ENCODE measurements around the gene PNLDC1. TPM values are rescaled to one million over a fixed set of nuclear protein-coding genes. Genes with fewer than 3 reads are reported as not detected.
"Not testable (repeated sequence)": the region's sequence is repeated elsewhere in the genome, so short reads cannot be mapped to it uniquely, and the experiment has no call there.

Gene PNLDC1
- total RNA-seq, 1 donor from 2014 or later: not detected

DNA sequence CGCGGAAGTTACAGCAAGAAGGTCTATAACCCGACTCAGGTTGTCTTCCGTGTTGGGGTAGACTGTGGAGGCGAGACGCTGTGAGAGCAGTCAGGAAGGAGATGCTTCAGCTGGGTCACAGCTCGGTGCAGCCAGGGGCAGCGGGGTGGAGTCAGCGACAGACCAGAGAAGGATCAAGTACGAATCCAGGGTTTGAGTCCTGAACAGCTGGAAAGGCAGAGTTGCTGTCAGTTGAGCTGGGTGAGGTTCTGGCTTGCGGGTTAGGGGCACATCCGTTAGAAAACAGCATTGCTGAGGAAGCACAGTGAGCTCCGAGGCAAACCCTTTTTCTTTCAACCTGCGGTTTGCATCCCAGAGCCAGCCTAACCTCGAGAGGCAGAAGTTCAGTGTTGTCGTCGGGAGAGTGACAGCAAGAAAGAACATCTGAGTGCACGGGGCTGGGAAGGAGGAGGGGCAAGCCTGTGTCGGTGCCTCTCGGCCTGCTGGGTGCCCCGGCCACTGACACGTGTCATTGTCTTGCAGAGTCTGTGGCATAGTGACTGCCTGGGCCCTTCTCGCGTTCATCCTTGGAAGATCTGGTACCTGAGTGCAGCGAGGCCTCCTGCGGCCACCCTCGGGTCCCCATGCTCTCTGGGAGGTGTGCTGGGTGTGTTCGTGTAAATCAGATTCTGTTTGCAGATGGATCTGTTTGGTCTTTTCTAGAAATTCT lies 20.0 kb downstream of the PNLDC1 start:
- Histone ChIP-seq H3K4me3 (ENCODE audit: low read depth, low read length) (no peak overlapping the region), H3K36me3 (ENCODE audit: control insufficient read depth, insufficient read depth, low read length) (no peaks in the 10 kb centered on the region), H3K27me3 (ENCODE audit: control insufficient read depth, insufficient read depth, low read length) (peaks cover 7% of the 10 kb centered on the region)
- TF ChIP-seq, protein P1, sequence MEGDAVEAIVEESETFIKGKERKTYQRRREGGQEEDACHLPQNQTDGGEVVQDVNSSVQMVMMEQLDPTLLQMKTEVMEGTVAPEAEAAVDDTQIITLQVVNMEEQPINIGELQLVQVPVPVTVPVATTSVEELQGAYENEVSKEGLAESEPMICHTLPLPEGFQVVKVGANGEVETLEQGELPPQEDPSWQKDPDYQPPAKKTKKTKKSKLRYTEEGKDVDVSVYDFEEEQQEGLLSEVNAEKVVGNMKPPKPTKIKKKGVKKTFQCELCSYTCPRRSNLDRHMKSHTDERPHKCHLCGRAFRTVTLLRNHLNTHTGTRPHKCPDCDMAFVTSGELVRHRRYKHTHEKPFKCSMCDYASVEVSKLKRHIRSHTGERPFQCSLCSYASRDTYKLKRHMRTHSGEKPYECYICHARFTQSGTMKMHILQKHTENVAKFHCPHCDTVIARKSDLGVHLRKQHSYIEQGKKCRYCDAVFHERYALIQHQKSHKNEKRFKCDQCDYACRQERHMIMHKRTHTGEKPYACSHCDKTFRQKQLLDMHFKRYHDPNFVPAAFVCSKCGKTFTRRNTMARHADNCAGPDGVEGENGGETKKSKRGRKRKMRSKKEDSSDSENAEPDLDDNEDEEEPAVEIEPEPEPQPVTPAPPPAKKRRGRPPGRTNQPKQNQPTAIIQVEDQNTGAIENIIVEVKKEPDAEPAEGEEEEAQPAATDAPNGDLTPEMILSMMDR (IDR thresholded peaks at IDR 0.05; ENCODE audit: insufficient read depth, low read length, poor library complexity, severe bottlenecking): no peak
- DNase-seq (ENCODE audit: low read depth): no peak

- no peak for DNase-seq (ENCODE audit: low read depth)
- Histone ChIP-seq H3K36me3 (ENCODE audit: control insufficient read depth, insufficient read depth, low read length) (no peaks in the 10 kb centered on the region), H3K4me3 (ENCODE audit: low read depth, low read length) (no peak overlapping the region), H3K27me3 (ENCODE audit: control insufficient read depth, insufficient read depth, low read length) (peaks cover 7% of the 10 kb centered on the region)
- TF ChIP-seq, protein P1 (IDR thresholded peaks at IDR 0.05; ENCODE audit: insufficient read depth, low read length, poor library complexity, severe bottlenecking): no peak
Measured at GRCh38 chr6:159821122-159821521, 21.0 kb downstream of the PNLDC1 start.

DNA sequence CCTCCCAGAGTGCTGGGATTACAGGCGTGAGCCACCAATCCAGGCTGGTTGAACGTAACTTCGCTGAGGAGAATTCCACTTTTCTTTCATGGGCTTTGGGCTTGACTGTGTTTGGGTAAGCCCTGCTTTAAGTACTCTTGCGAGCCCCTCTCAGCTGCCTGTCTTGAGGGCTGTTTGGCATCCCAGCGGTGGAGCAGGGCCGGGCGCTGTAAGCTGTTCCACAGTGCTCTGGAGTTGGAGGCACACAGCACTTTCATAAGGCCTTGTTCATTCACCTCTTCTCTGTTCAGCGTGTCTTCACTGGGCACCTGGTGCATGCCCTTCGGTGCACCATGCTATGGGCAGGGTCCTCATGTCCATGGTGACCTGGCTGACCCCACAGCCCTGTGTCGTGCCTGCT lies 21.6 kb downstream of the PNLDC1 start:
- Histone ChIP-seq H3K36me3 (ENCODE audit: control insufficient read depth, insufficient read depth, low read length) (no peaks in the 10 kb centered on the region), H3K4me3 (ENCODE audit: low read depth, low read length) (no peak overlapping the region)
- no peak for DNase-seq (ENCODE audit: low read depth)

DNA sequence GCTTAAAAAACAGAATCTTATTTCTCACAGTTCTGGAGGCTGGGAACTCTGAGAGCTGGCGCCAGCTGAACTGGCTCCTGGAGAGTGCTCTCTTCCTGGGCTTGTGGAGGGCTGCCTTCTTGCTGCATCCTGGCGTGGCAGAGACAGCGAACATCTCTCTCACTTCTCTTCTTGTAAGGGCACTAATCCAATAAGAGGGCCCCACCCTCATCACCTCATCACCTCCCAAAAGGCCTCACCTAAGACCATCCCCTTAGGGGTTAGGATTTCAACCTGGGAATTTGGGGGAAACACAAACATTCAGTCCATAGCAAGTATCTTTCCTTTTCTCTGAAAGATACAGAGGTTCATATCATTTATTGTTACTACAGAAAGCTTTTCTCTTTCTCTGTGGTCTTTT lies 23.9 kb downstream of the PNLDC1 start:
- Histone ChIP-seq H3K4me3 (ENCODE audit: low read depth, low read length) (no peak overlapping the region), H3K27me3 (ENCODE audit: control insufficient read depth, insufficient read depth, low read length) (peaks cover 7% of the 10 kb centered on the region), H3K36me3 (ENCODE audit: control insufficient read depth, insufficient read depth, low read length) (no peaks in the 10 kb centered on the region)
- TF ChIP-seq, protein P1 (IDR thresholded peaks at IDR 0.05; ENCODE audit: insufficient read depth, low read length, poor library complexity, severe bottlenecking): no peak
- no peak for DNase-seq (ENCODE audit: low read depth)

More for the DNA sequence above, 21.6 kb downstream of the PNLDC1 start:
- peaks cover 7% of the 10 kb centered on the region for H3K27me3 ChIP-seq (ENCODE audit: control insufficient read depth, insufficient read depth, low read length)
- TF ChIP-seq, protein P1 (IDR thresholded peaks at IDR 0.05; ENCODE audit: insufficient read depth, low read length, poor library complexity, severe bottlenecking): no peak

- H3K36me3 ChIP-seq (ENCODE audit: control insufficient read depth, insufficient read depth, low read length); DNase-seq (ENCODE audit: low read depth); H3K27me3 ChIP-seq (ENCODE audit: control insufficient read depth, insufficient read depth, low read length); H3K4me3 ChIP-seq (ENCODE audit: low read depth, low read length): not testable (repeated sequence)
Measured at GRCh38 chr6:159824690-159825089, 24.6 kb downstream of the PNLDC1 start.

DNA sequence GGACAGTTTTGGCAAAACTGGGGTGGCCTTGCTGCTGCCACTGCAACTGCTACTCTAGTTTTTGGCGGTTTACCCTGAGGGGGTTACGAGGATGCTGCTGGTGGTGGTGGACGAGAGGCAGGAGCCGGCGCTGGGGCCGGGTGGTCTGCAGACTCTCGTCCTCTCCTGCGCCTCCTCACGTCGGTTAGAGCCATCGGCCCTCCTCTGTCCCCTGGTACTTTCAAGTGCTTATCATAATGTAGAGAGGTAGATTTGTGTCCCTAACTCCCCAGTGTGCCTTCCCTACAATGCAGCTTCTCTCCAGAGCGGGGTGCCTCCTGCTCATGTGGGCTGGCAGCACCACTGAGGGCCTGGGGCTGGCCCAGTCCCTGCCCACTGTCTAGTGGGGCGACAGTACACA lies 25.9 kb downstream of the PNLDC1 start:
- Histone ChIP-seq H3K27me3 (ENCODE audit: control insufficient read depth, insufficient read depth, low read length) (no peaks in the 10 kb centered on the region), H3K4me3 (ENCODE audit: low read depth, low read length) (no peak overlapping the region), H3K36me3 (ENCODE audit: control insufficient read depth, insufficient read depth, low read length) (no peaks in the 10 kb centered on the region)
- DNase-seq (ENCODE audit: low read depth): no peak
- TF ChIP-seq, protein P1 (IDR thresholded peaks at IDR 0.05; ENCODE audit: insufficient read depth, low read length, poor library complexity, severe bottlenecking): no peak

All from kidney epithelial cell (primary cell).